Parathyroid adenoma (tissue), 2 donors: ENCODE data around the gene LCN2.

ENCODE experiments used
- H2AFZ ChIP-seq: fragments of 300-600 bp; sonication (generic); one replicate; pipeline ENCODE4 v1.7.0; 2017; ENCODE audit warnings: antibody characterized with exemption, mild to moderate bottlenecking
- H3K27ac ChIP-seq: fragments of 300-600 bp; sonication (generic); one replicate; pipeline ENCODE4 v1.7.0; 2017
- H3K27me3 ChIP-seq: fragments of 300-600 bp; sonication (generic); one replicate; pipeline ENCODE4 v1.7.0; 2017; ENCODE audit warnings: low read length; ENCODE audit not compliant: control insufficient read depth, insufficient read depth
- H3K36me3 ChIP-seq: fragments of 300-600 bp; sonication (generic); one replicate; pipeline ENCODE4 v1.7.0; 2017; ENCODE audit warnings: low read length; ENCODE audit not compliant: control insufficient read depth, insufficient read depth
- H3K4me1 ChIP-seq: fragments of 300-600 bp; sonication (generic); one replicate; pipeline ENCODE4 v1.7.0; 2017; ENCODE audit warnings: control low read depth
- H3K4me2 ChIP-seq: fragments of 300-600 bp; sonication (generic); one replicate; pipeline ENCODE4 v1.7.0; 2017; ENCODE audit warnings: low read length
- H3K4me3 ChIP-seq: fragments of 300-600 bp; sonication (generic); one replicate; pipeline ENCODE4 v1.7.0; 2017; ENCODE audit warnings: low read depth, low read length
- H3K79me2 ChIP-seq: fragments of 300-600 bp; sonication (generic); one replicate; pipeline ENCODE4 v1.7.0; 2017; ENCODE audit warnings: control low read depth
- H3K9ac ChIP-seq: fragments of 300-600 bp; sonication (generic); one replicate; pipeline ENCODE4 v1.7.0; 2017; ENCODE audit warnings: mild to moderate bottlenecking
- H3K9me3 ChIP-seq: fragments of 300-600 bp; sonication (generic); one replicate; pipeline ENCODE4 v1.7.0; 2017; ENCODE audit warnings: low read length; ENCODE audit not compliant: control insufficient read depth
- CTCF ChIP-seq: fragments of 300-600 bp; sonication (generic); IDR thresholded peaks from one replicate; pipeline ENCODE4 v1.7.0; 2017; ENCODE audit warnings: antibody characterized with exemption, mild to moderate bottlenecking
- donor health status: primary hyperparathyroidism.

The LCN2 gene

GRCh38 chr9:128160603-128160987 is 11.3 kb downstream of the LCN2 start:
- H3K4me3 ChIP-seq, result peak overlapping the region; percentile 58
- H3K4me1 ChIP-seq, result no peaks in the 10 kb centered on the region
- no peaks in the 10 kb centered on the region for H3K36me3 ChIP-seq
- no peak overlapping the region for H3K27ac ChIP-seq
- no peak for TF ChIP-seq CTCF
- peak overlapping the region; percentile 58 for H2AFZ ChIP-seq
- H3K4me2 ChIP-seq, result peak overlapping the region; percentile 96
- H3K27me3 ChIP-seq, result no peaks in the 10 kb centered on the region
- no peaks in the 10 kb centered on the region for H3K9me3 ChIP-seq
- no peaks in the 10 kb centered on the region for H3K79me2 ChIP-seq
- no peak overlapping the region for H3K9ac ChIP-seq

- no peak overlapping the region for H3K27ac ChIP-seq
- no peaks in the 10 kb centered on the region for H3K9me3 ChIP-seq
- no peak overlapping the region for H3K4me2 ChIP-seq
- H3K4me3 ChIP-seq, result no peak overlapping the region
- no peak for TF ChIP-seq CTCF
- no peaks in the 10 kb centered on the region for H3K36me3 ChIP-seq
- H3K79me2 ChIP-seq, result no peaks in the 10 kb centered on the region
- no peak overlapping the region for H2AFZ ChIP-seq
- H3K9ac ChIP-seq, result no peak overlapping the region
- H3K4me1 ChIP-seq, result no peaks in the 10 kb centered on the region
- no peaks in the 10 kb centered on the region for H3K27me3 ChIP-seq
These were observed 12.1 kb downstream of the LCN2 start for GRCh38 chr9:128161215-128161902.

- Histone ChIP-seq H3K9ac (no peak overlapping the region), H3K79me2 (no peaks in the 10 kb centered on the region), H3K36me3 (no peaks in the 10 kb centered on the region), H3K27ac (no peak overlapping the region), H3K9me3 (no peaks in the 10 kb centered on the region), H3K4me3 (no peak overlapping the region), H3K4me2 (no peak overlapping the region), H3K4me1 (no peaks in the 10 kb centered on the region), H3K27me3 (no peaks in the 10 kb centered on the region), H2AFZ (no peak overlapping the region)
- TF ChIP-seq CTCF, result no peak
These were observed 13.2 kb downstream of the LCN2 start for GRCh38 chr9:128162215-128163026.

- no peaks in the 10 kb centered on the region for H3K9me3 ChIP-seq
- no peak overlapping the region for H3K27ac ChIP-seq
- no peak overlapping the region for H3K4me3 ChIP-seq
- H3K79me2 ChIP-seq, result no peaks in the 10 kb centered on the region
- no peak for TF ChIP-seq CTCF
- H3K27me3 ChIP-seq, result no peaks in the 10 kb centered on the region
- no peak overlapping the region for H3K4me2 ChIP-seq
- H3K9ac ChIP-seq, result no peak overlapping the region
- H3K36me3 ChIP-seq, result no peaks in the 10 kb centered on the region
- H3K4me1 ChIP-seq, result no peaks in the 10 kb centered on the region
- no peak overlapping the region for H2AFZ ChIP-seq
These were observed 13.8 kb downstream of the LCN2 start for GRCh38 chr9:128163027-128163515.
